ENCODE measurements around the gene LAX1.
"Not testable (repeated sequence)": the region's sequence is repeated elsewhere in the genome, so short reads cannot be mapped to it uniquely, and the experiment has no call there.

LAX1 gene

DNA sequence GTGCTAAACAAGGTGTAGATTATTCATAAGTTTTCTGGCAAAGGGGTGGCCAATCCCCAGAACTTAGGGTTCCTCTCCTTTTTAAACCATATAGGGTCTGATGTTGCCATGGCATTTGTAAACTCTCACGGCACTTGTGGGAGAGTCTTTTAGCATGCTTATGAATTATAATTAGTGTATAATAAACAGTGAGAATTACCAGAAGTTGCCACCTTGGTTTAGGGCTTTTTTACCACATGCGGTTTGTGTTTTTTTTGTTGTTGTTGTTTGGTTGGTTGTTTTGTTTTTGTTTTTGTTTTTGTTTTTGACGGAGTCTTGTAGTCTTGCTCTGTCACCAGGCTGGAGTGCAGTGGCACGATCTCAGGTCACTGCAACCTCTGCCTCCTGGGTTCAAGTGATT lies 8.9 kb upstream of the LAX1 start:
- peaks cover 31% of the 10 kb centered on the region for H3K4me1 Mint-ChIP-seq
- DNase-seq (ENCODE audit: low spot score in 2 of 2) (no peak), ATAC-seq (ENCODE audit: low read depth) (no peak)
- no peaks in the 10 kb centered on the region for H3K36me3 Mint-ChIP-seq
- no peaks in the 10 kb centered on the region for H3K27me3 Mint-ChIP-seq
- H3K27ac Mint-ChIP-seq: peak overlapping the region; percentile 96
- H3K9me3 Mint-ChIP-seq: peaks cover 3% of the 10 kb centered on the region
- no peak overlapping the region for H3K4me3 Mint-ChIP-seq

DNA sequence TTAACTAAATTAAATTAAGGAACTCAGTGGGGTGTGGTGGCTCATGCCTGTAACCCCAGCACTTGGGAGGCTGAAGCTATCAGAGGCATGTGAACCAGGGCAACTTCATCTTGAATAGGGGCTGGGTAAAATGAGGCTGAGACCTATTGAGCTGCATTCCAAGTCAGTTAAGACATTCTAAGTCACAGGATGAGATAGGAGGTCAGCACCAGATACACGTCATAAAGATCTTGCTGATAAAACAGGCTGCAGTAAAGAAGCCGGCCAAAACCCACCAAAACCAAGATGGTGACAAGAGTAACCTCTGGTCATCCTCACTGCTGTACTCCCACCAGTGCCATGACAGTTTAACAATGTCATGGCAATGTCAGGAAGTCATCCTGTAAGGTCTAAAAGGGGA lies 6.2 kb upstream of the LAX1 start:
- not testable (repeated sequence) for H3K9me3 Mint-ChIP-seq; H3K27ac Mint-ChIP-seq; ATAC-seq (ENCODE audit: low read depth); DNase-seq (ENCODE audit: low spot score in 2 of 2); H3K4me3 Mint-ChIP-seq; H3K36me3 Mint-ChIP-seq; H3K27me3 Mint-ChIP-seq
- H3K4me1 Mint-ChIP-seq: peaks cover 21% of the 10 kb centered on the region

DNA sequence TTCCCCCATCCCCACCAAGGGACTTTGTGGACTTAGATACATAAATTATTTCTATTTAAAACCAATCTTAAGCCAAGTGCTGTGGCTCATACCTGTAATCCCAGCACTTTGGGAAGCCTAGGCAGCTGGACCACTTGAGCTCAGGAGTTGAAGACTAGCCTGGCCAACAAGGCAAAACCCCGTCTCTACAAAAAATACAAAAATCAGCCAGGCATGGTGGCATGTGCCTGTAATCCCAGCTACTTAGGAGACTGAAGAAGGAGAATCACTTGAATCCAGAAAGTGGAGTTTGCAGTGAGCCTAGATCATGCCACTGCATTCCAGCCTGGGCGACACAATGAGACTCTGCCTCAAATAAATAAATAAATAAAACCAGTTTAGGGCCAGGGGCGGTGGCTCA lies 4.5 kb upstream of the LAX1 start:
- ATAC-seq (ENCODE audit: low read depth): no peak
- no peak for DNase-seq (ENCODE audit: low spot score in 2 of 2)
- peaks cover 26% of the 10 kb centered on the region for H3K4me1 Mint-ChIP-seq
- H3K27me3 Mint-ChIP-seq: no peaks in the 10 kb centered on the region
- no peaks in the 10 kb centered on the region for H3K9me3 Mint-ChIP-seq
- H3K4me3 Mint-ChIP-seq: no peak overlapping the region
- H3K36me3 Mint-ChIP-seq: no peaks in the 10 kb centered on the region
- no peak overlapping the region for H3K27ac Mint-ChIP-seq

DNA sequence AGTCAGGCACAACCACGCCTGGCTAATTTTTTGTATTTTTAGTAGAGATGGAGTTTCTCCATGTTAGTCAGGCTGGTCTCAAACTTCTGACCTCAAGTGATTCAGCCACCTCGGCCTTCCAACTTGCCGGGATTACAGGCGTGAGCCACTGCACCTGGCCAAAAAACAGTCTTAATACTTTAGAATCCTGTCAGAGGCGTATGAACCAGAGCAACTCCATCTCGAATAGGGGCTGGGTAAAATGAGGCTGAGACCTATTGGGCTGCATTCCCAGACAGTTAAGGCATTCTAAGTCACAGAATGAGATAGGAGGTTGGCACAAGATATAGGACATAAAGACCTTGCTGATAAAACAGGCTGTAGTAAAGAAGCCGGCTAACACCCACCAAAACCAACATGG lies 3.0 kb upstream of the LAX1 start:
- not testable (repeated sequence) for H3K9me3 Mint-ChIP-seq; H3K27me3 Mint-ChIP-seq; DNase-seq (ENCODE audit: low spot score in 2 of 2); ATAC-seq (ENCODE audit: low read depth); H3K4me3 Mint-ChIP-seq; H3K36me3 Mint-ChIP-seq
- Mint-ChIP-seq H3K27ac (peak overlapping the region; percentile 31), H3K4me1 (peaks cover 24% of the 10 kb centered on the region)

DNA sequence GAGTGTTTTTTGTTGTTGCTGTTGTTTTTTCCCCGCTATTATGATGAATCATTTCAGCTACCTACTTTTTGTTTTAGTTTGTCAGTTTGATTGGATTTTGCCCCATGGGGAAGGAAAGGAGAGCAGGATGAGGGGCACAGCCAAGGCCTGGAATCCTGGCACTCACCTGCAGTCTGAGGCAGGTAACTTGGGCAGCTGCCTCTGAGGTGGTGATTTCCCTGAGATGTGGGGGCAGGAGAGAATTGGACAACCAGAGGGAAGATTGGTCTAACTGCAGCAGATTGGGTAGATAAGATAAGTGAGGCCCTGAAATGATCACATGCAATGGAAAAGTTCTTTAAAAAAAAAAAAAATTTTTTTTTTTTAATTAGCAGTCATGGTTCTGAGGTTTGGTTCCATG lies 1.5 kb upstream of the LAX1 start:
- Mint-ChIP-seq H3K27ac (peak overlapping the region; percentile 96), H3K27me3 (no peaks in the 10 kb centered on the region), H3K36me3 (peaks cover 5% of the 10 kb centered on the region), H3K9me3 (no peaks in the 10 kb centered on the region), H3K4me1 (peaks cover 31% of the 10 kb centered on the region), H3K4me3 (no peak overlapping the region)
- ATAC-seq (ENCODE audit: low read depth) (no peak), DNase-seq (ENCODE audit: low spot score in 2 of 2) (no peak)

DNA sequence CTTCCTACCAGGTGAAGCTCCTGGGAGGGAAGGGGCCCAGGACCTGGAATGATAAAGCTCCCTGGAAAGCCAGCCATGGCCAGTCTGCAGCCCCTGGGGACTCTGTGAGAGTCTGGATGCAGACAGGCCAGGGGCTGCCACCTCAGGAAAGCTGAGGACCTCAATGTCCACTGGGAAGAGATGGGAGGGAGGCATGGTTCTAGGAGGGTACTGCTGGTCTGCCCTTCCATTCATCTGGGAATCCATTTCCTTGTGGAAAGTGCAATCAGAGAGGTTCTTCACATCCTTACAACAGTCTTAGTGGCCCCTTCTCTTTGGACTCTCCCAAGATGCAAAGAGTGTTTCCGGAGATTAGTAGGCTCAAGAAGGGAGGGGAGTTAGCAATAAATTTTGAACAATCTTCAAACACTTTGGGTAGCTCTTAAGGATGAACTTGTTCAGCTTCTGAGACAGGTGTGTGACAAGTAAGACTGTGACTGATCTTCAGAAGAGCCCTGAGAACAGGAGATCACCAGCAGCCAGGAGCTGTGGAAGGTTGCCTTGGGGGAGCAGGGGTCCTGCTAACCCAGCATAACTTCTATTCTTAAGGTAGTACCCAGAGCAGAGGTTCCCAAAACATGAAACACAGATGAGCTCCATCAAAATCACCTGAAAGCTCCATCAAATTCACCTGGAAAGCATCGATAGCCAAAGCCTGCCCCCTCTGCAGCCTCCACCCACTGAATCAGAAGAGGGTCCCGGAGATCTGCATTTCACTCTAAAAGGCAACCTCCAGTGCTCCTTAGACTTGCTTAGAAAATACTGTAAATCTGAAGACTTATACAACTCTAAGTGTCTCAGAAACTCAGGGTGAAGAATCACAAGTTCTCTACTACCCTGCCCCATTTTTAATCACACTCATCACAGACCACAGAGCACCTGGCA lies 616 bp upstream of the LAX1 start:
- Mint-ChIP-seq H3K27ac (peak overlapping the region; percentile 96), H3K9me3 (no peaks in the 10 kb centered on the region), H3K4me1 (peaks cover 35% of the 10 kb centered on the region), H3K4me3 (peak overlapping the region; percentile 98), H3K36me3 (peaks cover 10% of the 10 kb centered on the region), H3K27me3 (no peaks in the 10 kb centered on the region)
- DNase-seq (ENCODE audit: low spot score in 2 of 2): no peak
- no peak for ATAC-seq (ENCODE audit: low read depth)

DNA sequence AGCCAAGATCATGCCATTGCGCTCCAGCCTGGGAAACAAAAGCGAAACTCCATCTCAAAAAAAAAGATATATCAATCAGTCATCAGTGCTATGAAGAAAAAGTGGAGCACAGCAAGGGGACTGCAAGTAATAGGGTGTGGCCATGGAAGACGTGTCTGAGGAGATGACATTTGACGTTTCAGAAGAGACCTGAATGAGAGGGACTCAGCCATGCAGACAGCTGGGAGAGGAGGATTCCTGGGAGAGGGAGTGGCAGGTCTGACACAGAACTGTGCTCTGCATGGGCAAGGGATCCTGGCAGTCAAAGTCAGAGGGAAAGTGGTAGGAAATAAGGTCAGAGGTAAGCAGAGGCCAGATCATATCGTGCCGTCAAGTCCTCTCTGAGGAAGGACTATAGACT lies 3.3 kb downstream of the LAX1 start:
- no peak for DNase-seq (ENCODE audit: low spot score in 2 of 2)
- Mint-ChIP-seq H3K4me1 (peaks cover 41% of the 10 kb centered on the region), H3K27ac (peak overlapping the region; percentile 67), H3K4me3 (peak overlapping the region; percentile 45), H3K9me3 (no peaks in the 10 kb centered on the region), H3K27me3 (no peaks in the 10 kb centered on the region), H3K36me3 (peaks cover 32% of the 10 kb centered on the region)
- ATAC-seq (ENCODE audit: low read depth): no peak

DNA sequence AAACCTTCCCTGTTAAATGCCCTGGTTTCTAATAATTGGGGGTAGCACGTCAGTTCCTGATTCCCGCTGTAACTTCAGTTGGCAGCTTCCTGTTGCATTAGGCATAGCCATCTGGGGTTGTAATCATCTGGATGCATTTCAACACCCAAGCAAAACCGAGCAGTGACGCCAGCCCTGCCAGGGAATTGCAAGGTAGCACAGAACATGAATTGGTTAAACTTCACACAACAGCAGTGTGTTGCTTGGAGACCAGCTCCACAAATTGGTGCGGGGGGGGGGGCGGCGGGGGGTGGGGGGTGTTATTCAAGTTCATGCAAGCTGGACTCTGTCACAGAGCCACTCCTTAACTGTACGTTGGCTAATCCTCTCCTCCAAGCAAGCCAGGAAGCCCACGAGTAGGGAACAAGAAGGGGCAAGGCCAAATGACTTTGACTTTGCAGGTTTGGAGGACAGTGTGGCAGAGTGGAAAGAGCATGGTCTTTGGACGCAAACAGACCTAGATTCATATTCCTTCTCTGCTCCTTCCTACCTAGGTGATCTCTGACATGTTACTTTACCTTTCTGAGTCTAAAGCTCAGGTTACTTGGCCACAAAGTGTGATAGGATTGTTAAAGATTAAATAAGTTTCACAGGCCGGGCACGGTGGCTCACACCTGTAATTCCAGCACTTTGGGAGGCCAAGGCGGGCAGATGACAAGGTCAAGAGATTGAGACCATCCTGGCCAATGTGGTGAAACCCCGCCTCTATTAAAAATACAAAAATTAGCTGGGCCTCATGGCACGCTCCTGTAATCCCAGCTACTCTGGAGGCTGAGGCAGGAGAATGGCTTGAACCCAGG lies 4.7 kb downstream of the LAX1 start:
- H3K27me3 Mint-ChIP-seq: no peaks in the 10 kb centered on the region
- H3K4me3 Mint-ChIP-seq: no peak overlapping the region
- peak overlapping the region; percentile 67 for H3K27ac Mint-ChIP-seq
- H3K36me3 Mint-ChIP-seq: peaks cover 38% of the 10 kb centered on the region
- ATAC-seq (ENCODE audit: low read depth) (no peak), DNase-seq (ENCODE audit: low spot score in 2 of 2) (no peak)
- H3K4me1 Mint-ChIP-seq: peaks cover 31% of the 10 kb centered on the region
- H3K9me3 Mint-ChIP-seq: no peaks in the 10 kb centered on the region

DNA sequence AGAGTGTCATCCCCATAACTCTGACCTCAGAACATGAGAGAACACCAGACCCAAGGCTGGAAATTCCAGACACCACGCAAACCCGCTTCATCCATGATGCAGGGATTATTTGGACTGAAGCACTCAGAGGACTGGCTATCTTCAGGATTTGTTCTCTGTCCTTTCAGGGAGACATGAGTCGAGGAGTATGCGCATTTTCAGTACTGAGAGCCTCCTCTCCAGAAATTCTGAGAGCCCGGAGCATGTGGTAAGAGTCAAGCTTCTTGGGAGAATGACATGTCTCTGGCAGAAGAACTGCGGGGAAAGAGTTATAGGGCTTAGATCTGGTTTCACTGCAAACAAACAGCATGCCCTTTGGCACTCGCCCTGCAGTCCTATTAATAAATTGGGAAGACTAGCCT lies 6.9 kb downstream of the LAX1 start:
- no peaks in the 10 kb centered on the region for H3K27me3 Mint-ChIP-seq
- peaks cover 46% of the 10 kb centered on the region for H3K36me3 Mint-ChIP-seq
- H3K9me3 Mint-ChIP-seq: no peaks in the 10 kb centered on the region
- H3K4me1 Mint-ChIP-seq: peaks cover 36% of the 10 kb centered on the region
- no peak for ATAC-seq (ENCODE audit: low read depth)
- no peak for DNase-seq (ENCODE audit: low spot score in 2 of 2)
- H3K27ac Mint-ChIP-seq: no peak overlapping the region
- H3K4me3 Mint-ChIP-seq: no peak overlapping the region

DNA sequence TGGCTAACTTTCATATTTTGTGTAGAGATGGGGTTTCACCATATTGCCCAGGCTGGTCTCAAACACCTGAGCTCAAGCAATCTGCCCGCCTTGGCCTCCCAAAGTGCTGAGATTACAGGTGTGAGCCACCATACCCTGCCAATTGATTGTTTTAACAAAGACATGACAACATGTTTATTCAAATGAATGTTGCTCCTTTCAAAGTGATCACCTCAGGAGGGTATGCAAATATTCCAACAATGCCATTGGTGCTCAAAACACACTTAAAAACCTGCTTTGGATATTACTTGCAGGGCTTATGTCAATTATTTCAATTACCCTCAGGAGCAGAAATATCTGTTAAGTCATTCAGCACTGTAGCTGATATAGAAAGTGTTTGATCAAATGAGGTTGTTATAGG lies 7.9 kb downstream of the LAX1 start:
- peaks cover 34% of the 10 kb centered on the region for H3K4me1 Mint-ChIP-seq
- no peaks in the 10 kb centered on the region for H3K27me3 Mint-ChIP-seq
- ATAC-seq (ENCODE audit: low read depth) (no peak), DNase-seq (ENCODE audit: low spot score in 2 of 2) (no peak)
- H3K27ac Mint-ChIP-seq: peak overlapping the region; percentile 38
- H3K4me3 Mint-ChIP-seq: no peak overlapping the region
- no peaks in the 10 kb centered on the region for H3K9me3 Mint-ChIP-seq
- peaks cover 46% of the 10 kb centered on the region for H3K36me3 Mint-ChIP-seq

DNA sequence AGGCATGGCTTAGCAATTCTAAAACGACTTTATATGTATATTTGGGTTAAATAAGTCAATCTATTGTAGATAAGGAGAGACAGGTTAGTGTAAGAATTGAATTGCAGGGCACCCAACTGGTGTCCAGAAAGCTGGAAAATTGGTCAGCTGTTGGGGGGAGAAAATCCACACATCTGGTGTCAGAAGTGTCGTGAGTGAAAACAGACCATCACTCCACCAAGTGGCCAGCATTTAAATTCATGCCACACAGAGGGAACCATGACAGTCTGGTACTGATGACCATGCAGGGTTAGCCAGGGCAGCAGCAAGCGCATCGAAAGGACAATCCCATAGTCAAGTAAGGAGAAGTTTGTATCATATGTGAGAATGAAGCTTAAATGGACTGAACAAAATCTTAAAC lies 11.7 kb downstream of the LAX1 start:
- no peaks in the 10 kb centered on the region for H3K27me3 Mint-ChIP-seq
- H3K36me3 Mint-ChIP-seq: peaks cover 26% of the 10 kb centered on the region
- H3K4me1 Mint-ChIP-seq: peaks cover 17% of the 10 kb centered on the region
- no peak for DNase-seq (ENCODE audit: low spot score in 2 of 2)
- no peaks in the 10 kb centered on the region for H3K9me3 Mint-ChIP-seq
- peak overlapping the region; percentile 70 for H3K27ac Mint-ChIP-seq
- peak; percentile 69 for ATAC-seq (ENCODE audit: low read depth)
- no peak overlapping the region for H3K4me3 Mint-ChIP-seq

DNA sequence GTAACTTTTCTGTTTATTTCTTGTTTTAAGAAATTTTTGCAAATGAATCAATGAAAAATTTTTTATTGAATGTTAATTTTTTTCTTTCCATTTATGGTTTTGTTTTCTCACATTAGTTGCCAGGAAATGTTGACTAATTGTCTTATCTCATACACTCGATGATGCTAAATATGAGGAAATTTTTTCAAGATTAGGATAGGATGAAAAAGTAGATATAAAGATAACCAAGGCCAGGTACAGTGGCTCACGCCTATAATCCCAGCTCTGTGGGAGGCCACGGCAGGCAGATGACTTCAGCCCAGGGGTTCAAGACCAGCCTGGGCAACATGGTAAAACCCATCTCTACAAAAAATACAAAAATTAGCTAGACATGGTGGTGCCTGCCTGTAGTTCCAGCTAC lies 12.6 kb downstream of the LAX1 start:
- no peak overlapping the region for H3K27ac Mint-ChIP-seq
- DNase-seq (ENCODE audit: low spot score in 2 of 2) (no peak), ATAC-seq (ENCODE audit: low read depth) (no peak)
- no peak overlapping the region for H3K4me3 Mint-ChIP-seq
- peaks cover 19% of the 10 kb centered on the region for H3K36me3 Mint-ChIP-seq
- no peaks in the 10 kb centered on the region for H3K27me3 Mint-ChIP-seq
- peaks cover 17% of the 10 kb centered on the region for H3K4me1 Mint-ChIP-seq
- H3K9me3 Mint-ChIP-seq: no peaks in the 10 kb centered on the region

DNA sequence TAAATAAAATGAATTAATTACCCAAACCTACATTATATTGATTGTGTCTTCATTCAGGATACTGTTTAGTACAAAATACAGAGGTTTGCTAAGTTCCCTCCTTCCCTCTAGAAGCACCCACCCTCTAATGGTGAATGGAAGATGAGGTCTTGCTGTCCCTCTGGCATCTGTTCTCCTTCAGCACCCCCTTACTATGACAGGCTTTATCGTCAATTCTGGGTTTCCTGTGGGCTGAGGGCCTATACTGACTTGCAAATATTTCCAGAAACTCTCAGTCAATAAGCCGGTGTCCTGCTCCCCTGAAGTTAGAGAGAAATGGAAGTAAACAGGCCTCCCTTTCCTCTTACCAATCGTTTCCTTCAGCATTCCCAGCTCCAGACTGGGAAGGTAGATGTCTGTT lies 13.2 kb downstream of the LAX1 start:
- ATAC-seq (ENCODE audit: low read depth): no peak
- Mint-ChIP-seq H3K9me3 (no peaks in the 10 kb centered on the region), H3K27me3 (no peaks in the 10 kb centered on the region), H3K36me3 (peaks cover 14% of the 10 kb centered on the region), H3K4me3 (no peak overlapping the region), H3K4me1 (peaks cover 14% of the 10 kb centered on the region), H3K27ac (no peak overlapping the region)
- DNase-seq (ENCODE audit: low spot score in 2 of 2): no peak

DNA sequence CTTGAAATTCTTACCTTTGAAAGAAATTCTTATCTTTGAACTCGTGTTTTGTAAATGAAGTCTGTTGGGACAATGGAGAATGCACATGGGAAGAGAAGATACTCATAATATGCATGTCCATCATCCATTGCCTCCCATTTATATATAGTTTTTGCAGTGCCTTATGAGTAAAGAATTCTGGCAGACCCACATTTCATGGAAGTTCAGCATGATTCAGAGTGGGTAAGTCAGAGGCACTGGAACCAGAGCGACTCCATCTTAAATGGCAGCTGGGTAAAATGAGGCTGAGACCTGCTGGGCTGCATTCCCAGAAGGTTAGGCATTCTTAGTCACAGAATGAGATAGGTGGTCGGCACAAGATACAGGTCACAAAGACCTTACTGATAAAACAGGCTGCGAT lies 13.8 kb downstream of the LAX1 start:
- no peak for DNase-seq (ENCODE audit: low spot score in 2 of 2)
- ATAC-seq (ENCODE audit: low read depth): no peak
- Mint-ChIP-seq H3K27ac (no peak overlapping the region), H3K36me3 (peaks cover 13% of the 10 kb centered on the region), H3K9me3 (no peaks in the 10 kb centered on the region), H3K4me1 (peaks cover 14% of the 10 kb centered on the region), H3K27me3 (no peaks in the 10 kb centered on the region), H3K4me3 (no peak overlapping the region)

All from memory B cell (primary cell).